Common myeloid progenitor, CD34-positive (primary cell): Measurements from ENCODE around the gene RALGAPA2.

Experiments
- CTCF ChIA-PET: fragments of 350-600 bp; sonication (Branson Sonifier 250); formaldehyde crosslinking; loops from one replicate; lab custom pipeline; 2021; ENCODE audit warnings: antibody characterized with exemption; lab: Charles Lee
- POLR2A ChIA-PET: fragments of 350-600 bp; sonication (Branson Sonifier 250); formaldehyde crosslinking; loops from one replicate; lab custom pipeline; 2021; ENCODE audit warnings: antibody characterized with exemption; lab: Charles Lee
- DNase-seq, 3 donors: peaks; one replicate each; pipeline versions ENCODE4 v3.0.0 to v3.0.0-alpha.2; 2013
- H3K27ac ChIP-seq, 2 experiments: 1 replicate in 1 of 2; 2 replicates in 1 of 2; pipeline ENCODE4 v1.7.0; 2013; ENCODE audit warnings: inconsistent platforms in 2 of 2, low read length in 2 of 2, mild to moderate bottlenecking in 2 of 2, low read depth in 1 of 2, moderate library complexity in 1 of 2; ENCODE audit not compliant: severe bottlenecking in 2 of 2, insufficient read depth in 1 of 2, poor library complexity in 1 of 2
- H3K27me3 ChIP-seq, 5 experiments: replicated peaks in 2 of 5; 1 replicate in 3 of 5; 2 replicates in 2 of 5; pipeline versions ENCODE4 v1.6.1 to v1.7.0; 2013; ENCODE audit warnings: low read length in 4 of 5, mild to moderate bottlenecking in 2 of 5, moderate library complexity in 2 of 5, inconsistent platforms in 1 of 5; ENCODE audit not compliant: insufficient read depth in 5 of 5, control insufficient read depth in 4 of 5
- H3K36me3 ChIP-seq, 4 experiments: 1 replicate in 2 of 4; 2 replicates in 2 of 4; pipeline versions ENCODE4 v1.6.1 to v1.7.0; 2013; ENCODE audit warnings: low read length in 3 of 4, control low read depth in 1 of 4, mild to moderate bottlenecking in 1 of 4; ENCODE audit not compliant: control insufficient read depth in 4 of 4, insufficient read depth in 4 of 4
- H3K4me1 ChIP-seq, 4 experiments: 1 replicate in 3 of 4; 2 replicates in 1 of 4; pipeline versions ENCODE4 v1.6.1 to v1.7.1; 2013; ENCODE audit warnings: low read length in 3 of 4, mild to moderate bottlenecking in 3 of 4, control low read depth in 1 of 4, inconsistent platforms in 1 of 4, moderate library complexity in 1 of 4; ENCODE audit not compliant: control insufficient read depth in 4 of 4, insufficient read depth in 4 of 4; ENCODE audit errors: control extremely low read depth in 1 of 4
- H3K4me3 ChIP-seq, 7 experiments: 1 replicate in 4 of 7; 2 replicates in 3 of 7; pipeline versions ENCODE4 v1.5.1 to v1.7.0; 2013; ENCODE audit warnings: mild to moderate bottlenecking in 7 of 7, low read length in 6 of 7, moderate library complexity in 6 of 7, inconsistent platforms in 2 of 7, low read depth in 2 of 7, control low read depth in 1 of 7; ENCODE audit not compliant: insufficient read depth in 4 of 7, control insufficient read depth in 1 of 7; ENCODE audit errors: extremely low read depth in 1 of 7
- H3K9me3 ChIP-seq, 5 experiments: 1 replicate in 4 of 5; 2 replicates in 1 of 5; pipeline versions ENCODE4 v1.6.1 to v1.7.1; 2013; ENCODE audit warnings: low read length in 4 of 5, mild to moderate bottlenecking in 2 of 5, inconsistent platforms in 1 of 5, low read depth in 1 of 5, moderate library complexity in 1 of 5; ENCODE audit not compliant: control insufficient read depth in 4 of 5, insufficient read depth in 2 of 5; ENCODE audit errors: control extremely low read depth in 1 of 5
- WGBS: methylation state at CpG from one replicate; pipeline ENCODE4 v1.1.5; 2013; ENCODE audit not compliant: insufficient coverage; 5-methylcytosine and 5-hydroxymethylcytosine counted together

Gene RALGAPA2

DNA sequence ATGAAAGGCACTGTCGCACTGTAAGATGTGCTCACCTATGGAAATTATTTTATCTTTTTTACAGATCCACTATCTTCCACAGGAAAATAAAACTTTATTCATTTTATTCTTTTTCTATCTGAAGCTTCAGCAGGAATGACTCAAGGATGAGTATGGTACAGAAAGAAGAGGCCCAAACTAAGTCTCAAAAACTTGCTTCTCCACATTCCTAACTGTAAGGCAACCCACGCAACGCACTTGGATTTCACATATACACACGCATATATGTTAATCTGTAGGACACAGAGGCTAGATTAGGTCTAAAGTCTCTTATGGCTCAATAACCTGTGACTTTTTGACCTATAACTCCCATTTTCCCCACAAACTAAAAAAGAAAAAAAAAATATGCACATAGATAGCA lies 81.9 kb downstream of the RALGAPA2 start:
- DNase-seq, result no peak
- H3K4me1 ChIP-seq, result no peaks in the 10 kb centered on the region
- H3K36me3 ChIP-seq, result peaks cover 6 to 73% (median 49%) of the 10 kb centered on the region in 4 experiments
- H3K9me3 ChIP-seq, result no peaks in the 10 kb centered on the region
- ChIA-PET CTCF (no interaction called here), POLR2A (no interaction called here)
- H3K4me3 ChIP-seq, result no peak overlapping the region
- no peaks in the 10 kb centered on the region for H3K27me3 ChIP-seq
- no peak overlapping the region for H3K27ac ChIP-seq
- no CpG with 5 or more reads among the region's 4 CpGs for WGBS

DNA sequence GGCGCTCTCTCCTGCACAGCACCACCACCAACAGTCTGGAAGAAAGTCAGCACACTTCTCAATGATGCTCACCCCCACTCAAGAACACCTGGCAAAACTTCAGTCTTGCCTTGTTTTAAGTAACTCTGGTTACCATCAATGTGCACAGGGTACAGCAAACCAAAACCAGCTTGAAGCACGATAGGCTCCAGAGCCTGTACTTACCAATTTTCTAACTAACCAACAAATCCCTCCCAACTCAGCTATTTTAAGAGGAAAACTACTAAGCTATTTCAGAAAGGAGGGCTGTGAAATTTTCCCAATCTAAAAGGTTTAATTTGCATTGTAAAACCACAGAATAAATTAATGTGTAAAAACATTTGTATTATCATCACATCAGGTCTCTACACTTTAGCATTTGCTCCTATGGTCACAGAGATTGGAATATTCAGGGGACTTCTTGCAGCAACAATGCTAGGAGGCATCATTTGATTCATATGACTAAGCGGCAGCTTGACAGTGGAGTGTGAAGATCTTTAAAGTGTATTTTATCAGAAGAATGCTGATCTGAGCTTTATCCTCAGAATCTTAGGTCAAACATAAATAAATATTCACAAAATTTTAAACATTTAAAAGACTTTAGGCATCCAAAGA lies 82.8 kb downstream of the RALGAPA2 start:
- no peaks in the 10 kb centered on the region for H3K4me1 ChIP-seq
- no peak overlapping the region for H3K27ac ChIP-seq
- ChIA-PET CTCF (no interaction called here), POLR2A (no interaction called here)
- no peak for DNase-seq
- no peaks in the 10 kb centered on the region for H3K27me3 ChIP-seq
- H3K4me3 ChIP-seq, result no peak overlapping the region
- H3K36me3 ChIP-seq, result peaks cover 4 to 69% (median 43%) of the 10 kb centered on the region in 4 experiments
- H3K9me3 ChIP-seq, result no peaks in the 10 kb centered on the region
- no CpG with 5 or more reads among the region's 3 CpGs for WGBS

DNA sequence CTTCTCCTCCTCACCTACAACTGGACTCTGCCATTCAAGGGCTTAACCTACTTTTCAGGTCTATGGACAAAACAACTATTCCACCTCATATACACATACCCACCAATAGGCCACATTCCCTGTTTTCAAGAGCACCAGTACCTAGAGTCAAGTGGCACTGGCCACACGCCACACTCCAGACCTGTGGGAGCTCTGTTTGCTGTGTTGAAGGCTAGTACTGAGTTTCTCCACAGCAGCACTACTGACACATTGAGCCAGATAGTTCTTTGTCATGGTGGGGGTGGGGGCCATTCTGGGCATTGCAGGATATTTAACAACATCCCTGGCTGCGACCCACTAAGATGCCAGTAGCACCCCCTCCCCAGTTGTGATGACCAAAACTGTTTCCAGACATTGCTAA lies 84.1 kb downstream of the RALGAPA2 start:
- H3K4me1 ChIP-seq, result no peaks in the 10 kb centered on the region
- CTCF ChIA-PET, result no interaction called here
- WGBS, result 100% methylated on average over 1 of the region's 2 CpGs

DNA sequence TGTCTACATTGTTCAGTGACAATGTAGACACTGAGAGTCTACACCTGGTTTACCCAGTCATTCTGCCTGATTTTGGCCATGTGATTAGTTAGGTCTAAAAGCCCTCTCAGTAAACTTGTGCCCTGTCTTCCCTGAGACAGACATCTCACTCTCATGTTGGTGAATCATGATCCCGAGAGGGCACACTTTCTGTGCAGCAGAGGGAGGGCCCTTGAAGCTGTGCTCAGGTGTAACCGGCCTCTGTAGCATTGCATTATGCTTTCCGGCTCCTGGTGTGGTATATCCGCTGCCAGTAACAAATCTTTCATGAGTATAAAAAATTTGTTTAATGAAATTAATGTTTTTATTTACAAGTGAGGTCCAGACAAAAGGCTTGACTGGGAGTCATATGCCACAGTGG lies 85.0 kb downstream of the RALGAPA2 start:
- peaks cover 4 to 59% (median 37%) of the 10 kb centered on the region in 4 experiments for H3K36me3 ChIP-seq
- no peak for DNase-seq

More for the DNA sequence above, 84.1 kb downstream of the RALGAPA2 start:
- Histone ChIP-seq H3K36me3 (peaks cover 4 to 59% (median 38%) of the 10 kb centered on the region in 4 experiments), H3K9me3 (no peaks in the 10 kb centered on the region), H3K27me3 (no peaks in the 10 kb centered on the region), H3K4me3 (no peak overlapping the region), H3K27ac (no peak overlapping the region)
- POLR2A ChIA-PET, result interaction anchor here (0.6 kb wide), 1 partner anchor 929 kb away, joined by 4 read pairs; no protein-coding TSS in a partner anchor
- DNase-seq, result no peak

DNA sequence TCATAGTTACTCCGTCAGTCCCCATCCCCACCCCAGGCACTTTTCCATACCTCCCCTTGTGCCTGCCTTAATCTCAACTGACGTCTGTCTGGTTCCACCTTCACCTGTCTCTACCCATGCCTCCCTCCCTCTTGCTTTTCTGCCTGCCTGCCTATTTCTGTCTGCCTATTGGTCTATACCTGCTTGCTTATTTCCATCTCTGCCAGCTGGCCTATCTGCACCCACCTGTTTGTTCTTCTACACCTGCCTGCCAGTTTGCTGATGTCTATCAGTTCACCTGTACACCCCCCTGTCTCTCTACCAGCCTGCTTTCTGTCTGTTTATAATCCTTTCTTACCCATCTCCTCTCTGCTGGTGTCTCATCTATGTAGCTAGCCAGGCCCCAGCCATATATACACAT lies 87.5 kb downstream of the RALGAPA2 start:
- H3K4me3 ChIP-seq, result no peak overlapping the region
- H3K36me3 ChIP-seq, result peaks cover 5 to 49% (median 33%) of the 10 kb centered on the region in 4 experiments
- DNase-seq, result no peak
- no peaks in the 10 kb centered on the region for H3K27me3 ChIP-seq
- no peaks in the 10 kb centered on the region for H3K4me1 ChIP-seq
- H3K27ac ChIP-seq, result no peak overlapping the region
- 100% methylated on average over 2 of the region's 2 CpGs for WGBS
- CTCF ChIA-PET, result no interaction called here
- POLR2A ChIA-PET, result no interaction called here
- H3K9me3 ChIP-seq, result no peaks in the 10 kb centered on the region

More for the DNA sequence above, 85.0 kb downstream of the RALGAPA2 start:
- POLR2A ChIA-PET, result no interaction called here
- H3K27ac ChIP-seq, result no peak overlapping the region
- CTCF ChIA-PET, result no interaction called here
- WGBS, result 93% methylated on average over 3 of the region's 4 CpGs
- H3K27me3 ChIP-seq, result no peaks in the 10 kb centered on the region
- H3K4me1 ChIP-seq, result no peaks in the 10 kb centered on the region
- H3K9me3 ChIP-seq, result no peaks in the 10 kb centered on the region
- H3K4me3 ChIP-seq, result no peak overlapping the region

DNA sequence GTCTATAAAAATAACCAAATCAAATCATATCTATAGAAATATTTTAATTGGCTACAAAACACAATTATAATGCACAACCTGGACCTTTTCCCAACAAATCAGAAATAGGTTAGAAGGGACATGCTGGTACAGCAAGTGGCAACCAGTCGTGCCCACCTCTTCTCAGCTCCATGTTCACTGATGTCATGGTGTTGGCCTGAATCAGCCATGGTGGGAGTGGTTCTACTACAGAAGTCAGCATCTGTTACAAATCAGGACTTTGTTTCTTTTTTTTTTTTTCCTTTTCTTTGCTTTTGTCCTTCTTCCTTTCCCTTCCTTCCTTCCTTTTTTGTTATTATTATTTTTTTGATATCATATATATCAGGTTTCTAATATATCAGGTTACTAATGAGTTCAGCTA lies 91.2 kb downstream of the RALGAPA2 start:
- H3K9me3 ChIP-seq, result no peaks in the 10 kb centered on the region
- no peak overlapping the region for H3K4me3 ChIP-seq
- H3K36me3 ChIP-seq, result peaks cover 3 to 39% (median 22%) of the 10 kb centered on the region in 4 experiments
- no peak overlapping the region for H3K27ac ChIP-seq
- 100% methylated on average over 1 of the region's 1 CpG for WGBS
- CTCF ChIA-PET, result no interaction called here
- no peaks in the 10 kb centered on the region for H3K4me1 ChIP-seq
- DNase-seq, result no peak
- POLR2A ChIA-PET, result interaction anchor here (0.6 kb wide), 1 partner anchor 27 kb away, joined by 3 read pairs; no protein-coding TSS in a partner anchor
- no peaks in the 10 kb centered on the region for H3K27me3 ChIP-seq

DNA sequence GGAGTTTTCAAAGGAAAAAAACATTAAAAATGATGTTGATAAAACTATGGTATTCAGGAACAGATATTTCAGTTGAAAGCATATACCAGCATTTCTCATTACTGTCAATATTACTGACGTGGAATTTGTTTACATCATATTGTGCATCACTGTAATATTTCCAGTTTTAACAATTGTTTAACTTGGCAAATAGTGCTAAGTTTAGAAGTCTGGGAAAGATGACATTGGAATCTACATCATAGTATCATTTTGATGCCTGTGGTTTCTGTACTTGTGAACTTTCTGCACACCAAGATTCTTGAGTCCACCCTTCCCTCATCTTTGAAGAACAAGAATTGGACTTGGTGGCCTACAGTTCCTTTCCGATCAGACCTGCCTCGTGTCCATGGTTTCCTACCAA lies 98.1 kb downstream of the RALGAPA2 start:
- peaks cover 3 to 50% (median 28%) of the 10 kb centered on the region in 4 experiments for H3K36me3 ChIP-seq
- H3K27ac ChIP-seq, result no peak overlapping the region
- H3K4me1 ChIP-seq, result no peaks in the 10 kb centered on the region
- CTCF ChIA-PET, result no interaction called here
- H3K9me3 ChIP-seq, result no peaks in the 10 kb centered on the region
- no peak overlapping the region for H3K4me3 ChIP-seq
- POLR2A ChIA-PET, result no interaction called here
- no peaks in the 10 kb centered on the region for H3K27me3 ChIP-seq
- DNase-seq, result no peak
- WGBS, result 92% methylated on average over 3 of the region's 3 CpGs
